Neural cell (in vitro differentiated cells): ENCODE data around the gene LMLN. TPM values are rescaled to one million over a fixed set of nuclear protein-coding genes. Genes with fewer than 3 reads are reported as not detected.

Experiments used
- H2AFZ ChIP-seq: fragments of 200-600, 300-800 bp; sonication (generic), shearing (Covaris generic); 2 replicates; pipeline ENCODE4 v1.6.0; 2014; ENCODE audit warnings: low read depth, mild to moderate bottlenecking, antibody characterized with exemption, low read length, moderate library complexity
- H3F3A ChIP-seq: fragments of 200-600 bp; shearing (Covaris generic); 2 replicates; pipeline ENCODE4 v1.6.1; 2016; ENCODE audit warnings: mild to moderate bottlenecking, moderate library complexity, mixed read lengths, antibody characterized with exemption, low read length; ENCODE audit not compliant: insufficient read depth, poor library complexity, severe bottlenecking
- H3K27ac ChIP-seq: fragments of 200-600, 300-800 bp; sonication (generic), shearing (Covaris generic); 2 replicates; pipeline ENCODE4 v1.5.1; 2014; ENCODE audit warnings: mild to moderate bottlenecking, low read length, moderate library complexity
- H3K27me3 ChIP-seq: fragments of 300-800, 200-600 bp; sonication (generic), shearing (Covaris generic); 2 replicates; pipeline ENCODE4 v1.6.0; 2014; ENCODE audit warnings: mild to moderate bottlenecking, low read depth, low read length, moderate library complexity; ENCODE audit not compliant: insufficient read depth
- H3K36me3 ChIP-seq: fragments of 300-800, 200-600 bp; sonication (generic), shearing (Covaris generic); 2 replicates; pipeline ENCODE4 v1.5.1; 2014; ENCODE audit warnings: mild to moderate bottlenecking, antibody characterized with exemption, low read length, moderate library complexity; ENCODE audit not compliant: insufficient read depth
- H3K4me2 ChIP-seq: fragments of 300-800, 200-600 bp; sonication (generic), shearing (Covaris generic); 2 replicates; pipeline ENCODE4 v1.6.0; 2014; ENCODE audit warnings: mild to moderate bottlenecking, low read length
- H3K4me3 ChIP-seq: fragments of 300-800, 200-600 bp; sonication (generic), shearing (Covaris generic); 2 replicates; pipeline ENCODE4 v1.5.1; 2014; ENCODE audit warnings: mild to moderate bottlenecking, low read length, moderate library complexity
- H3K79me2 ChIP-seq: fragments of 200-600 bp; shearing (Covaris generic); replicated peaks from 2 replicates; pipeline ENCODE4 v1.6.0; 2014; ENCODE audit warnings: mild to moderate bottlenecking, low read length, moderate library complexity; ENCODE audit not compliant: insufficient read depth
- H3K9ac ChIP-seq: fragments of 300-800, 200-600 bp; sonication (generic), shearing (Covaris generic); 2 replicates; pipeline ENCODE4 v1.6.1; 2016; ENCODE audit warnings: mild to moderate bottlenecking, low read length, mixed read lengths
- H3K9me2 ChIP-seq: fragments of 200-600 bp; shearing (Covaris generic); 2 replicates; pipeline ENCODE4 v1.6.1; 2016; ENCODE audit warnings: mild to moderate bottlenecking, low read length, mixed read lengths; ENCODE audit not compliant: insufficient read depth
- H3K9me3 ChIP-seq: fragments of 200-600, 300-800 bp; sonication (generic), shearing (Covaris generic); 2 replicates; pipeline ENCODE4 v1.6.1; 2016; ENCODE audit warnings: mild to moderate bottlenecking, mixed run types, low read length, moderate library complexity, mixed read lengths
- H4K20me1 ChIP-seq: fragments of 200-600 bp; shearing (Covaris generic); 2 replicates; pipeline ENCODE4 v1.6.1; 2016; ENCODE audit warnings: mild to moderate bottlenecking, mixed run types; ENCODE audit not compliant: insufficient read depth
- CTCF ChIP-seq: fragments of 450-650 bp; IDR thresholded peaks from 2 replicates; pipeline ENCODE4 v1.5.1; 2014; ENCODE audit warnings: antibody characterized with exemption, mild to moderate bottlenecking, moderate library complexity; ENCODE audit not compliant: poor library complexity, severe bottlenecking
- EP300 ChIP-seq: fragments of 450-650 bp; conservative IDR thresholded peaks from 2 replicates; pipeline ENCODE4 v1.6.1; 2014; ENCODE audit warnings: antibody characterized with exemption, mild to moderate bottlenecking, moderate library complexity; ENCODE audit not compliant: poor library complexity, severe bottlenecking
- EZH2 ChIP-seq: fragments of 200-600, 300-800 bp; shearing (Covaris generic), sonication (generic); IDR thresholded peaks from 2 replicates; pipeline ENCODE4 v1.6.1; 2014; ENCODE audit warnings: antibody characterized with exemption, low read length, borderline replicate concordance, mild to moderate bottlenecking; ENCODE audit not compliant: insufficient read depth, poor library complexity, severe bottlenecking
- MXI1 ChIP-seq: fragments of 450-650 bp; conservative IDR thresholded peaks from 2 replicates; pipeline ENCODE4 v1.6.1; 2014; ENCODE audit warnings: antibody characterized with exemption, mild to moderate bottlenecking; ENCODE audit not compliant: poor library complexity, severe bottlenecking
- POLR2AphosphoS5 ChIP-seq: IDR thresholded peaks from 2 replicates; pipeline ENCODE4 v1.6.1; 2012
- RAD21 ChIP-seq: fragments of 450-650 bp; conservative IDR thresholded peaks from 2 replicates; pipeline ENCODE4 v1.6.1; 2014; ENCODE audit warnings: antibody characterized with exemption, mild to moderate bottlenecking, moderate library complexity
- REST ChIP-seq: IDR thresholded peaks from 2 replicates; pipeline ENCODE4 v1.6.1; 2012; ENCODE audit warnings: borderline replicate concordance
- SMC3 ChIP-seq: fragments of 450-650 bp; conservative IDR thresholded peaks from 2 replicates; pipeline ENCODE4 v1.6.1; 2014; ENCODE audit warnings: antibody characterized with exemption, mild to moderate bottlenecking, moderate library complexity; ENCODE audit not compliant: poor library complexity
- TAF1 ChIP-seq: IDR thresholded peaks from 2 replicates; pipeline ENCODE4 v1.6.1; 2012; ENCODE audit warnings: low read depth
- polyA plus RNA-seq: library from polyadenylated mRNA; depleted of rRNA; stranded (reverse); fragments of >200 nt; gene quantifications from 2 replicates; pipeline ENCODE4 v1.2.3, GENCODE V29; 2014

The LMLN gene
- polyA plus RNA-seq, 1 donor from 2014 or later = 3.1 TPM

- H3K9me2 ChIP-seq = no peaks in the 10 kb centered on the region
- H3K9me3 ChIP-seq = no peaks in the 10 kb centered on the region
- no peaks in the 10 kb centered on the region for H3F3A ChIP-seq
- no peak overlapping the region for H3K9ac ChIP-seq
- no peak overlapping the region for H3K4me3 ChIP-seq
- H2AFZ ChIP-seq = no peak overlapping the region
- no peaks in the 10 kb centered on the region for H4K20me1 ChIP-seq
- H3K79me2 ChIP-seq = no peaks in the 10 kb centered on the region
- no peak overlapping the region for H3K27ac ChIP-seq
- no peaks in the 10 kb centered on the region for H3K27me3 ChIP-seq
- no peak overlapping the region for H3K4me2 ChIP-seq
- no peaks in the 10 kb centered on the region for H3K36me3 ChIP-seq
- TF ChIP-seq SMC3 = no peak
- TF ChIP-seq EP300 = no peak
- no peak for TF ChIP-seq EZH2
- no peak for TF ChIP-seq CTCF
- TF ChIP-seq MXI1 = no peak
Measured at GRCh38 chr3:198019115-198019514, 59.1 kb downstream of the LMLN start.

GRCh38 chr3:198021320-198021719, 61.3 kb downstream of the LMLN start:
- H3K36me3 ChIP-seq = no peaks in the 10 kb centered on the region
- H3K4me3 ChIP-seq = no peak overlapping the region
- no peak overlapping the region for H3K9ac ChIP-seq
- H3K9me3 ChIP-seq = no peaks in the 10 kb centered on the region
- H3K9me2 ChIP-seq = no peaks in the 10 kb centered on the region
- H3K27ac ChIP-seq = no peak overlapping the region
- H3K27me3 ChIP-seq = no peaks in the 10 kb centered on the region
- H3F3A ChIP-seq = no peaks in the 10 kb centered on the region
- H2AFZ ChIP-seq = no peak overlapping the region
- TF ChIP-seq CTCF (no peak), EP300 (no peak), SMC3 (no peak), TAF1 (no peak), REST (no peak), EZH2 (no peak), RAD21 (no peak), MXI1 (no peak), POLR2AphosphoS5 (no peak)
- H4K20me1 ChIP-seq = no peaks in the 10 kb centered on the region
- H3K79me2 ChIP-seq = no peaks in the 10 kb centered on the region
- H3K4me2 ChIP-seq = no peak overlapping the region
